Mammary epithelial cell (primary cell): ENCODE data around the gene FARS2.

ENCODE experiments used
- EZH2 ChIP-seq: IDR thresholded peaks from 2 replicates; pipeline ENCODE4 v1.6.1; 2012; ENCODE audit warnings: low read length, inconsistent platforms, borderline replicate concordance
- TF ChIP-seq, protein P1 (sequence below), 2 donors: IDR thresholded peaks in 1 of 2; conservative IDR thresholded peaks in 1 of 2; 2 replicates each; pipeline ENCODE4 v1.5.1; 2011 to 2012; ENCODE audit warnings: inconsistent platforms in 2 of 2, low read length in 2 of 2, mild to moderate bottlenecking in 2 of 2, control low read depth in 1 of 2, low read depth in 1 of 2; ENCODE audit not compliant: insufficient read depth in 1 of 2; ENCODE audit errors: extremely low read depth in 1 of 2

DNA sequence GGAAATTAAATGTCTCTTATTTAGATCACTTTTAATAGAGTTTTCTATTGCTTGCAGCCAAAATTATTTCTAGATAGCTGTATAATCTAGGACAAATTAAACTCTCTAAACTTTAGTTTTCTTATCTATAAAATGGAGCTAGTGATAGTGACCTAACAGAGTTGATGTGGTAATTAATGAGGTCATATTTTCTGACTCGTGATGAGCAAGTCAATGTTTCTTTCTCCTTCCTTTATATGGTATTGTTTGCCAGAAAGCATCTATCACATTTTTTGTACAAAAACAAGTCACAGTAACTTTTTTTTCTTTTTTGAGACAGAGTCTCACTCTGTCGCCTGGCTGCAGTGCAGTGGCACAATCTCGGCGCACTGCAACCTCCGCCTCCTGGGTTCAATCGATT lies 267.7 kb downstream of the FARS2 start:
- TF ChIP-seq, protein P1, sequence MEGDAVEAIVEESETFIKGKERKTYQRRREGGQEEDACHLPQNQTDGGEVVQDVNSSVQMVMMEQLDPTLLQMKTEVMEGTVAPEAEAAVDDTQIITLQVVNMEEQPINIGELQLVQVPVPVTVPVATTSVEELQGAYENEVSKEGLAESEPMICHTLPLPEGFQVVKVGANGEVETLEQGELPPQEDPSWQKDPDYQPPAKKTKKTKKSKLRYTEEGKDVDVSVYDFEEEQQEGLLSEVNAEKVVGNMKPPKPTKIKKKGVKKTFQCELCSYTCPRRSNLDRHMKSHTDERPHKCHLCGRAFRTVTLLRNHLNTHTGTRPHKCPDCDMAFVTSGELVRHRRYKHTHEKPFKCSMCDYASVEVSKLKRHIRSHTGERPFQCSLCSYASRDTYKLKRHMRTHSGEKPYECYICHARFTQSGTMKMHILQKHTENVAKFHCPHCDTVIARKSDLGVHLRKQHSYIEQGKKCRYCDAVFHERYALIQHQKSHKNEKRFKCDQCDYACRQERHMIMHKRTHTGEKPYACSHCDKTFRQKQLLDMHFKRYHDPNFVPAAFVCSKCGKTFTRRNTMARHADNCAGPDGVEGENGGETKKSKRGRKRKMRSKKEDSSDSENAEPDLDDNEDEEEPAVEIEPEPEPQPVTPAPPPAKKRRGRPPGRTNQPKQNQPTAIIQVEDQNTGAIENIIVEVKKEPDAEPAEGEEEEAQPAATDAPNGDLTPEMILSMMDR (conservative IDR thresholded peaks at IDR 0.05 in 1 of 2, IDR thresholded peaks at IDR 0.05 in 1 of 2; ENCODE audit: extremely low read depth in 1 of 2, insufficient read depth in 1 of 2, low read depth in 1 of 2, low read length in 2 of 2), result no peak
- TF ChIP-seq EZH2, result no peak
